ENCODE measurements around the gene H2BK1. TPM values are rescaled to one million over a fixed set of nuclear protein-coding genes. Genes with fewer than 3 reads are reported as not detected.

The H2BK1 gene
- total RNA-seq, 1 donor from 2014 or later = not detected

DNA sequence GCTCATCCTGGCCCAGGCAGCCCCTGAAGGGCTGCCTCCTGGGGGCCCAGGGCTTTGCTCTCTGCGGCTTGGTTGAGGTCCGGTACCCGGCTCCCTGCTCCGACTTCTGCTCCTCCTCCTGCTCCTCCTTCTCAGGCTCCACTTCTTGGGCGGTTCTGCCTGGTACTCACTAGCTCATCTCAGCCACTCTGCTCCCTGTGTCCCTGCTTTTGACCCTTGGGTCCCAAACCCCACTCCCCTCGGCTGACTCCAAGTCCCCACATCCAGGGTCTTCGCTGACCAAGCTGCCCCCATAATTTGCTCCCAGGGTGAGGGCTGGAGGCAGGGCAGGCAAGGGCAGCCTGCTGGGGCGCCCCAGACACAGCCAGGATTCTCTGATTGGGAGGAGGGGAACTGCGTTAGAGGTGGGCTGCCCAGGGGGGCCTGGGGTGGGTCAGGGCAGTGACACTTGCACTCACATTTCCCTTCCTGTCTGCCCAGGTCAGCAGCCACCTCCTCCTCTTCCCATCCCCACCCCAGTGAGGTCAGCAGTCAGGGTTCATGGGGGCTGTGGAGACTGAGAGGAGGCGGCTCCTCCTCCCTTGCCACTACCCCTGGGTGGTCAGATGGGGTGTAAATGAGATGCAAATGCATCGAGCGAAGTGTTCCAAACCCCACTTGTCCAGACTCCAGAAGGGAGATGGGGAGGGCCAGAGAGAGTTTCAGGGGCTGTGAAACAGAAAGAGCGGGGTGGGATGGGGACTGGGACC, 36.0 kb upstream of the H2BK1 start:
- no peak for DNase-seq (ENCODE audit: low spot score)
- intact Hi-C loops (cut with DNase I) = no loop called here
- ATAC-seq = peak; percentile 5

DNA sequence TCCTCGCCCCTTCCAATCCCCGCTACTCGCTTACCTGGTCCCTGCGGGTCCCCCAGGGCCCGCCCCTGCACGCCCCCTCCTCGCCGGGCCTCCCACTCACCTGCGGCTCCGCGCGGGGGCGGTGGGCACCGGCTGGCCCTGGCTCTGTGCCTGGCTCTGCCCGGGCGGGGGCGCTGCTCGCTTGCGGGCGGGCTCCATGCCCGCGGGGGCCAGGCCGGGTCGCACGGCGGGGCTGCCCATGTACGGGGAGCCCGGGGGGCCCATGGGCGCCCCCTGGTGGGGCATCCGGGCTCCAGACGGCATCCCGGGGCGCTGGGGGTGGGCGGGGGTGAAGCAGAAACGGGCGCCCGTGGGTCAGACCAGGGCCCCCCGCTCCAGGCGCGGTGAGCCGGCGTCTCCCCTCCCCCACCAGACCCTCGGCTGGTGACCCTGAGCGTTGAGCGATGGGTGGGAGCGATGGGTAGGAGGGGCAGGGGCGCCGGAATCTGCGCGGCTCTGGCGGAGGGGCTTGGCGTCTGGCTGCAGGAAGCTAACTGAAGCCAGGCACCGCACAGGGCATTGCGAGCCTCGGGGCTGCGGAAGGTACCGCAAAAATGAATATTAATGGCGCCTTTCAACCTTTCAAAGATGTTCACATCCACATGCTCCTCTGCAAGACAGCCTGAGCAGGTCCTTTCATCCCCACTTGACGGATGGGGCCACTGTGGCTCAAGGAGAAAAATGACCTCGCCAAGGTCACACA, 35.2 kb upstream of the H2BK1 start:
- no peak for ATAC-seq
- no peak for DNase-seq (ENCODE audit: low spot score)
- intact Hi-C loops (cut with DNase I) = loop anchor here (2.0 kb wide), 1 partner anchor 59 kb away; no protein-coding TSS in a partner anchor

DNA sequence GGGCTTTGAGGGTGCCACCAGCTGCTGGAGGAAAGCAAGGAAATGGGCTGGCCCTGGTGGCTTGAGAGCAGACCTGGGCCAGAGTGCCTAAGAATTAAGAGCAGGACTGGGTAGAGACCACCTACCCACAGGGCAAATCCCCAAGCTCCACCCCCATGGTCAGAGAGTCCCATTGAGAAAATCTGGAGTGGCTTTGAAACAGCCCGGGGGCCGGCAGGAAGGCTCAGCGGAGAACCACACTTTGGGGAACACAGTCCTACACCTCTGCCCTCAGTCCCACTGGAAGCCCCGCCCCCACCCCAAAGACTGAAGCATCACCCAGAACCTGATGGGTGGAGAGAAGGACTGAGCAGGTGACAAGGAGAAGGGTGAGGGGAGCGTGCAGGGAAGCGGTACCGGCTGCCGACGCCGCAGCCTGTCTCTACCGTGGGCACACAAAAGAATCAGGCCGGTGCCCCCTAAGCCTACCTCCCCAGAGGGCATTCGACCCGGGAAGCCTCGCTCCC, 34.6 kb upstream of the H2BK1 start:
- intact Hi-C loops (cut with DNase I) = loop anchor here (2.0 kb wide), 1 partner anchor 60 kb away; no protein-coding TSS in a partner anchor
- ATAC-seq = no peak
- DNase-seq (ENCODE audit: low spot score) = no peak

DNA sequence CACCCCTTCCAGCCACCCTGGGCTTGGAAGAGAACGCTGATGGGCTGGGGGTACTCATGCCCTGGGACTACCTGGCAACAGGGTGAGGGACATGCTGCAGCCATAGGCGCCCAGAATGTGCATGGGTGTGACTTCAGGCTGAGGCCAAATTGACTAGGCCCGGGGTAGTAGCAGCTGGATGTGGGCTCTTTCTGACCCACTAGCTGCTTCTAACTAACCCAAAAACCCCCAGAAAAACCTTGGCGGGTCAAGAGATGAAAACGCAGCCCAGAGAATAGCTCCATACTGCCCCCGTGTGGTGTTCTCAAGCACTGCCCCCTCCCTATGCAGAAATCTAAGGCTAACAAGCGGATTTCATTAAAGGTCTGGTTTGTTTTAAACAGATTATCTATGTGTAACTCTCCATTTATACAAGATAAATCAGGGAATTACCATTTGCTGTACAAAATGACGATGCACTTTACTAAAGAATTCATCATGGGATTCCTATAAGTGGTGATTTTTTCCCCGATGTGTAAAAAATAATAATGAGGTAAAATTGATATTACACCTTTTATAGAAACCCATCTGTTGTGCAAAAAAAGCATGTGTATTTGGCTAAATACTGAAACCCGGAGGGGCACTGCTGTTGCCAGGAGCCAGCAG, 34.0 kb upstream of the H2BK1 start:
- DNase-seq (ENCODE audit: low spot score) = no peak
- no peak for ATAC-seq
- intact Hi-C loops (cut with DNase I) = loop anchor here (2.0 kb wide), 1 partner anchor 60 kb away; no protein-coding TSS in a partner anchor

DNA sequence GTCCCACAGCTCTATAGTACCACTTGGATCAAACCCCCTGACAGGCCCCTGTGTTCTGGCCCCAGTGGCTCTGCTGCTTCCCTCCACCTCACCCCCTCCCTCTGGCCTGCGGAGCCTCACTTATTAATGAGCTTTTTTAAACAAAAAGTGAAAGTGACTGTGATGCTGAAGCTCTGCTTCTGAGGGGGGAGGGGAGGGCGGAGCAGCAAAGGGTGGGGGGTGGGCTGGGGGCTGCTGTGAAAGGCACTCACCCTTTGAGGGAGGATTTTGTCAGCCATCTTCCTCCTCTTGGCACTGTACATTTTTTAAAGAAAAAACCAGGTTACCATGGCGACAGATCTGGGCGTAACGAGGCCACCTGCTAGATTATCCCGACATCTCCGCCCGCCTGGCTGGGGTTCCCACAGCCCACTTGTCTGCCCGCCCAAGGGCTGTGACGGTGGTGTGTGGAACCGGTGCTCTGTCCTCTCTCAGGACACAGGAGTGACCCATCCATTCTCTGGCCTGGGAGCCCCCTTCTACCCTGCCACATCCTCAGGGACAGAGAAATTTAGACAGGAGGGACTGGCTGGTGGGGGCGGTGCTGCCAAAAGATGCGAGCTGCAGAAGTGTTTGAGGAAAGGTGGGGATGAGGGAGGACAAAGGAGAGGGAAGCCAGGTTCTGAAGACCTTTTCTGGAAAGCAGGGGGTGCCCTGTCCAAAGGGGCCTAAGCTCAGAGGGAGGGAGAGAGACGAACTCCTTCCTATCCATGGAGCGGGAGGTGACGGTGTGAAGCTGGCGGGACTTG, 33.3 kb upstream of the H2BK1 start:
- DNase-seq (ENCODE audit: low spot score) (no peak), ATAC-seq (no peak)
- intact Hi-C loops (cut with DNase I) = loop anchor here (2.0 kb wide), 1 partner anchor 61 kb away; no protein-coding TSS in a partner anchor

DNA sequence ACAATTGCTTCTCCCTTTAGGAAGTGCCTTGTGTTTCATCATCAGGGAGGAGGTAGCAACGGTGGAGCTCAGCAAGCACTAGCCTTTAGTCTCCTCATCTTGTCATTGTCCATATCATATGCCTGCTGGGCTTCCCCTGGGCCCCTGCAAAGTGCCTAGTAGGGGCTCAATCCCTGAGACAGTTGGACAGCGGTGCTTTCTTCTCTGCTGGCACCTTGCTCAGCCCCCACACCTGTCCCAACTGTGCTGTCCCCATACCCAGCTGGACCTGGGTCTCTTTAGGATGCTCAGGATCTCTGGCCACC, 32.7 kb upstream of the H2BK1 start:
- DNase-seq (ENCODE audit: low spot score) = no peak
- intact Hi-C loops (cut with DNase I) = no loop called here
- no peak for ATAC-seq

DNA sequence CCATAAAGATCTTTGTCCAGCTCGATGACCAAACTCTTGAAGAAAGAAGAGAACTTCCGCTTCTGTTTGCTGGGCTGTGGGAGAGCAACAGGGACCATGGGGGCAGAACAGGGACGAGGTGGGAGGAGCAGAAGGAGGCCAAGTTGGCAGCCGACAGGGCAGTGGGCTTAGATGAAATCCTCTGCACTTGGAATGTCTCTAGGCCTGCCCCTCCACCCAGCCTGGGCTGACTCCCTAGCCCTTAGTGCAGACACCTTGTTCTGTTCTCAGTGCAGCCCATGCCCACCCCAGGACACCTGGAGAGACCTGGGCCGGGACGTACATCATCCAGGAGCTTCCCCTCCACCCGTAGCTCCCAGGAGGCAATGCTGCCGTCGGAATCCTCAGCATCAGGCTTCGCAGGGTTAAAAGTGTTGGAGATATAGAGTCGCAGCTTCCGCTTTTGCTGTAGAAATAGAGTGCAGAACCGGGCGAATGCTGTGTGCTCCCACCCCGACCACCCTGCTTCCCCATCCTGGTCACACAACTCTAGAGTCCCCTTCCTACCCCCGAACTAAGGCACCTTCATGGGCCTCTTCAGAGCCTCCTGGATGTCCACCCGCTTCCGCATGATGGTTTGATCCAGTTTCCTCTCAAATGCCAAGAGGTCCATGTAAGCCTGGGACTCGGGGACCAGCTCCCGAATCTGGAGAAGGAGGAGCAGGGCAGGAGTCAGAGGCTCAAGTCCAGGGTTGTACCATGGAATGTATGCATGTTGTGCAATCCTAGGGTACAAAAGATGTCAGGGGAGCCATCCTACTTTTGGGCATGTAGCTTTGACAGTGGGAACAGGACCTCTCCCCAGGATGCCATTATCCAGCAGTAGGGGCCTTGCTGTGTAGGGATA, 32.1 kb upstream of the H2BK1 start:
- DNase-seq (ENCODE audit: low spot score) (no peak), ATAC-seq (no peak)
- intact Hi-C loops (cut with DNase I) = no loop called here

DNA sequence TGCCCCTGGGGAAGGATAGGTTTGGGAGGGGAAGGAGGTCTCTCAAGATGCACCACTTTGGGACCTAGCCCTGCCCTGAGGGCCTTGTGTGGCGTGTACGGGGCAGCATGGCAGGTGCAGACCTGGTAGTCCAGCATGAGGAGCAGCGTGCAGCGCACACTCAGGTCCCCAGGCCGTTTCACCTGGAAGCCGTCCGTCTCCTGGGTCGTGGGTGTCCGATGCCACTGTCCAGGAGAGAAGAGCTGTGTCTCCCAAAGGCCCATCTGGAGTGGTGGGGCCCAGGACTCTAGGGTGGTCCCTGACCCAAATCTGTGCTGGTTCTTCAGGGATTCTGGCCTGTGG, 31.4 kb upstream of the H2BK1 start:
- no peak for DNase-seq (ENCODE audit: low spot score)
- intact Hi-C loops (cut with DNase I) = no loop called here
- ATAC-seq = no peak

DNA sequence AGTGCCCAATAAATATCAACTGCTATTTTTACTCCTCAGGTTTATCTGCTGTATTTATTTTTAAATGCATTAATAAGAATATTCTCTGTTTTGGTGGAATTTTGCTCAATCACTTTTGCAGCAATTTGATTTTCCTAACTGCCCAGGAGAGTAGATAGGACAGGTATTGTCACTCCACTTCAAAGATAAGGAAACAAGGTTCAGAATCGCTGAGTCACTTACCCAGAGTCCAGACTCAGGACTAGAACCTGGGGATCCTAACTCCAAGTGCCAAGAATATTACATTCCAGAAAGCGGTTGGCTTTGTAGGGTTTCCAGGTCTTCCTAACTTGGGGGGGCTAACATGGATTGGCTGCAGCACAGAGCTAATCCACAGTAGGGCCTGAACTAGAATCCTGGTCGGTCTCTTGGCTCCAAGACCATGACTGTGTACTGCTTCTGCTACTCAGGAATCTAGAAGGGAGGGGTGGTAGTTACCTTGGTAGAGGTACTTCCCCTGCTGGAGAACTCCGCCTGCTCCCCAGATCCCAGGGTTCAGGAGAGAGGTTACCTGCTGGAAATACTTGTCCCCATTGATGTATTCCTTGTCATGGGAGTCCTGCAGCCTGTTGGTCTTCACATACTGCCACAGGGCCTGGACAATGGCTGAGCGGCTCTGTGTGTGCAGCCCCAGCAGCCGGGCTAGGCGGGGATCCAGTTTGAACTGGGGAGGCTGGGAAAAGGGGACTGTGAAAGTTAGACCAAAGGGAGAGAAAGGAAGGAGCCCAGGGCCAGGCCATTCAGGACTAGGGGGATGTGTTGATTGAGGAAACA, 30.9 kb upstream of the H2BK1 start:
- intact Hi-C loops (cut with DNase I) = no loop called here
- ATAC-seq (no peak), DNase-seq (ENCODE audit: low spot score) (no peak)

DNA sequence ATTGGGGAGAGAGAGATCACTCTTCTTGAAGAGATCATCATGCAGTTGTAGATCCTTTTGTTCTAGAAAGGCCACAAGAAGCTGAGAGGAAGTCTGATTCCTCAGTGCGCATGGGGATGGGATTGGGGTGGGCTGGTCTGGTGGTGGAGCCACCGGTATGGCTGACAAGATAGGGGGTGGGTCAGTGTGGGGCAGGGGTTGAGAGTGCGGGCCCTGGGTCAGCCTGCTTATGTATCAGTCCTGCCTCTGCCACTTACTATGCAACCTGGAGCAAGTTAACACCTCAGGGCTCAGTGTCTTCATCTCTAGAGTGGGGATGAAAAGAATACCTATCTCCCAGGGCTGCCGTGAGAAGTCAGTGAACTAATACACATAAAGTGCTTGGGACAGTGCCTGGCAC, 30.2 kb upstream of the H2BK1 start:
- no peak for ATAC-seq

DNA sequence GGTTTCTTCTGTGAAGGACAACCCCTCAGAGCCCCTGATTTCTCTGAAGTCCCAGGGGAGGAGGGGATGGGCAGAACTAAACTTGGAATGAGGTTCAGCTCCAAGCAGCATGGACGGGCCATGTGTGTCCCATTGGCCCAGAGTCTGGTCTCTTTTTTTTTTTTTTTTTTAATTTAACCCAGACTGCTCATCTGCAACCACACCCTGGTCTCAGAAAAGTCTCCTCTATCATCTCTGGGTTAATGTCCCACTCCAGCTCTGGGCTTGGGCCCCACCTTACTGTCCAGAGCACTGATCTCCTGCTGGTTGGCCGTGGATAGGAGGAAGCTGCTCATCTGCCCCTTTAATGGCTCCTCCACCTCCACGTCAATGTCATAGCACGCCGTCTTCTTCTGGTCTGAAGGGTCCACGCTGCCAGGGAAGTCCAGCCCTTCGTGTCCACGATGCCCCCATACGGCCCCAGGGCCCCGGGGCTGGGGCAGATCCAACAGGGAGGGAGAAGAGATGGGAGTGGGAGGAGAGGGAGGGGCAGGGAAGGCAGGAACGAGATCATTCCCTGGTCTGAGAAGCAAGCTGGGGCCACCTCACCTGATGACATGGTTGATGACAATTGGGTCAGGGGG, 29.7 kb upstream of the H2BK1 start:
- no peak for DNase-seq (ENCODE audit: low spot score)
- intact Hi-C loops (cut with DNase I) = no loop called here
- ATAC-seq = no peak

More for the DNA sequence above, 30.2 kb upstream of the H2BK1 start:
- intact Hi-C loops (cut with DNase I) = no loop called here
- DNase-seq (ENCODE audit: low spot score) = no peak

DNA sequence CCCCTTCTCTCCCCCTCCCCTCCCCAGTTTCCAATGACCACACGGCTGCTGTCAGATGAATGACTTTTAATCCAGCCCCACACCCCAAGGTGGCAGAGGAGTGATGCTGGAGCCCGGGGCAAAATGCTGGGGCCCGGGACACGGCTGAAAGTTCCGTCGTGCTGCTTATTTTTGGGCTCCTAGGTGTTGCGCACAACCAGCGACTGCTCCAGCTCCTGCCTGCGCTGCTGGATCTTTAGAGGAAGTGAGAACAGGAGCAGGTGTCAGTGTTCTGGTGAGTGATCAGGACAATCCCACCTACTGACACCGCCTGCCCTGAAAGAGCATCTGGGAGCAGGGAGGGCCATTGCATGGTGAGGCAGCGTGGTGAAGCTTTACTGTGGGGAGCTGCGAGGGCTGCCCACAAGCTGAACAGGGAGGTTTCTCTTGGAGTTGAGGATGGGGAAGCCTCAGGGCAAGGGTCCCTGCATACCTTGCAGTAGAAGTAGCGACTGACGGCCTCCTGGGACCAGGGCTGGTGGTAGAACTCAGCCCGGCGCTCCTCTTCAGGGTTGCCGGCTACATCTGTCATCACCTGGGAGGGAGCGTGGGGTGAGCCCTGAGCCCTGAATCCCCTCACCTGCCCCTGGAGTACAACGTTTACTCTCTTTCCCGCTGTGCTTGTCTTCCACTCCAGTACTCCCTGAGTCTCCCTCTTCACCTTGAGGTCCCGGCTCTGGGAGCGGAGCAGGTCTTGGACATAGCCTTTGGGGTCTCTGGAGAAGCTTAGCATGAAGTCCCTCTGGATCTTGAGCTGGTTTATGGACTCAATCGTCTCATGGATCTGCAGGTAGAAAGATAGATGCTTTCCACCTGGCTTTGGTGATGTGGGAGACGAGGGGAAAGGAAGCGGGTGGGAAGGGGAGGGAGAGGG, 28.9 kb upstream of the H2BK1 start:
- DNase-seq (ENCODE audit: low spot score) (no peak), ATAC-seq (no peak)
- intact Hi-C loops (cut with DNase I) = no loop called here

DNA sequence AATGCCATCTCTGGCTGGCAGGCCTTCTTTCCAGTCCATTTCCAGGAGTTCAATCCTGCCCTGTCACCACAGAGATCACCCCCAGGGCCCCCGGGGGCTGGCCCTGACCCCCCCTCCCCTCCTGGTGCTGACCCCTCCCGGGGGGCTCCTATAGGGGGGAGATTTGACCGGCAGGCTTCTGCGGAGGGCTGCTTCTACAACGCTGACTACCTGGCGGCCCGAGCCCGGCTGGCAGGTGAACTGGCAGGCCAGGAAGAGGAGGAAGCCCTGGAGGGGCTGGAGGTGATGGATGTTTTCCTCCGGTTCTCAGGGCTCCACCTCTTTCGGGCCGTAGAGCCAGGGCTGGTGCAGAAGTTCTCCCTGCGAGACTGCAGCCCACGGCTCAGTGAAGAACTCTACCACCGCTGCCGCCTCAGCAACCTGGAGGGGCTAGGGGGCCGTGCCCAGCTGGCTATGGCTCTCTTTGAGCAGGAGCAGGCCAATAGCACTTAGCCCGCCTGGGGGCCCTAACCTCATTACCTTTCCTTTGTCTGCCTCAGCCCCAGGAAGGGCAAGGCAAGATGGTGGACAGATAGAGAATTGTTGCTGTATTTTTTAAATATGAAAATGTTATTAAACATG, 28.0 kb upstream of the H2BK1 start:
- ATAC-seq (no peak), DNase-seq (ENCODE audit: low spot score) (no peak)
- intact Hi-C loops (cut with DNase I) = no loop called here

DNA sequence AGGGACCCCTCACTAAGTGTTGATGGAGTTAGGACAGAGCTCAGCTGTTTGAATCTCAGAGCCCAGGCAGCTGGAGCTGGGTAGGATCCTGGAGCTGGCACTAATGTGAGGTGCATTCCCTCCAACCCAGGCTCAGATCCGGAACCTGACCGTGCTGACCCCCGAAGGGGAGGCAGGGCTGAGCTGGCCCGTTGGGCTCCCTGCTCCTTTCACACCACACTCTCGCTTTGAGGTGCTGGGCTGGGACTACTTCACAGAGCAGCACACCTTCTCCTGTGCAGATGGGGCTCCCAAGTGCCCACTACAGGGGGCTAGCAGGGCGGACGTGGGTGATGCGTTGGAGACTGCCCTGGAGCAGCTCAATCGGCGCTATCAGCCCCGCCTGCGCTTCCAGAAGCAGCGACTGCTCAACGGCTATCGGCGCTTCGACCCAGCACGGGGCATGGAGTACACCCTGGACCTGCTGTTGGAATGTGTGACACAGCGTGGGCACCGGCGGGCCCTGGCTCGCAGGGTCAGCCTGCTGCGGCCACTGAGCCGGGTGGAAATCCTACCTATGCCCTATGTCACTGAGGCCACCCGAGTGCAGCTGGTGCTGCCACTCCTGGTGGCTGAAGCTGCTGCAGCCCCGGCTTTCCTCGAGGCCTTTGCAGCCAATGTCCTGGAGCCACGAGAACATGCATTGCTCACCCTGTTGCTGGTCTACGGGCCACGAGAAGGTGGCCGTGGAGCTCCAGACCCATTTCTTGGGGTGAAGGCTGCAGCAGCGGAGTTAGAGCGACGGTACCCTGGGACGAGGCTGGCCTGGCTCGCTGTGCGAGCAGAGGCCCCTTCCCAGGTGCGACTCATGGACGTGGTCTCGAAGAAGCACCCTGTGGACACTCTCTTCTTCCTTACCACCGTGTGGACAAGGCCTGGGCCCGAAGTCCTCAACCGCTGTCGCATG, 27.2 kb upstream of the H2BK1 start:
- DNase-seq (ENCODE audit: low spot score) (no peak), ATAC-seq (no peak)
- intact Hi-C loops (cut with DNase I) = no loop called here

DNA sequence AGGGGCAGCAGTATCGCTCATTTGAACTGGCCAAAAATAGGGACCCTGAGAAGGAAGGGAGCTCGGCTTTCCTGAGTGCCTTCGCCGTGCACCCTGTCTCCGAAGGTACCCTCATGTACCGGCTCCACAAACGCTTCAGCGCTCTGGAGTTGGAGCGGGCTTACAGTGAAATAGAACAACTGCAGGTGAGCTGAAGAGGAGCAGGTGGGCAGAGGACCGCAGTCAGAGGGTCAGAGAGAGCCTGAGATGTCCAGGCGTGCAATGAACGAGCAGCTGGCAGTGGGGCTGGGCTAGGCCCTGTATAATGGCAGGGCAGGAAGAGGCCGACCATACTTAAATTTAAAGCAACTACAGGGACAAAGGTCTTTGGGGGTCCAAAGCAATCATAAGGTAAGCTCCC, 26.1 kb upstream of the H2BK1 start:
- intact Hi-C loops (cut with DNase I) = no loop called here
- DNase-seq (ENCODE audit: low spot score) (no peak), ATAC-seq (no peak)

All from sciatic nerve (tissue), 2 donors.